IMR-90 (cell line): ENCODE measurements around the gene GCFC2. TPM values are rescaled to one million over a fixed set of nuclear protein-coding genes. Genes with fewer than 3 reads are reported as not detected.

Experiments used
- ATAC-seq: fragments of 200-7000 bp; cut with Tn5 transposase; 2 replicates; pipeline ENCODE4 v1.9.1; 2020; ENCODE audit warnings: low read depth, mild to moderate bottlenecking, moderate library complexity
- BruUV-seq: library from RNA; stranded (reverse); fragments of 400-500 nt; replicated peaks from 2 replicates; lab custom pipeline; 2021; lab: Mats Ljungman, UMichigan
- CTCF ChIA-PET: fragments of 300-600 bp; formaldehyde crosslinking; extraction: SDS; loops from one replicate; lab custom pipeline; 2021; ENCODE audit warnings: antibody characterized with exemption; lab: Yijun Ruan, JAX
- POLR2A ChIA-PET: fragments of 300-600 bp; sonication (Branson Sonifier 250); formaldehyde crosslinking; loops from one replicate; lab custom pipeline; 2022; ENCODE audit warnings: antibody characterized with exemption; ENCODE audit not compliant: unreplicated experiment; lab: Charles Lee
- DNase-seq: peaks from one replicate; pipeline ENCODE4 v3.0.0; 2013
- H2AFZ ChIP-seq: replicated peaks from 2 replicates; pipeline ENCODE3; 2013; ENCODE audit warnings: low read length, mild to moderate bottlenecking; ENCODE audit not compliant: poor library complexity
- H2AK5ac ChIP-seq: 2 replicates; pipeline ENCODE4 v1.6.1; 2013; ENCODE audit warnings: low read depth, low read length, inconsistent platforms
- H2AK9ac ChIP-seq: replicated peaks from 2 replicates; pipeline ENCODE3; 2013; ENCODE audit warnings: mild to moderate bottlenecking, low read depth, low read length, moderate library complexity; ENCODE audit not compliant: poor library complexity
- H2BK120ac ChIP-seq: 2 replicates; pipeline ENCODE4 v1.6.1; 2013; ENCODE audit warnings: low read depth, low read length, inconsistent platforms
- H2BK15ac ChIP-seq: 3 replicates; pipeline ENCODE4 v1.6.1; 2013; ENCODE audit warnings: low read depth, low read length, inconsistent platforms
- H2BK20ac ChIP-seq: 2 replicates; pipeline ENCODE4 v1.6.1; 2013; ENCODE audit warnings: low read depth, mild to moderate bottlenecking, inconsistent platforms, low read length, moderate library complexity
- H2BK5ac ChIP-seq: 2 replicates; pipeline ENCODE4 v1.6.1; 2013; ENCODE audit warnings: mild to moderate bottlenecking, low read depth, low read length, inconsistent platforms; ENCODE audit not compliant: poor library complexity, severe bottlenecking
- H3K14ac ChIP-seq: replicated peaks from 2 replicates; pipeline ENCODE4 v1.6.1; 2013; ENCODE audit warnings: low read depth, low read length, inconsistent platforms
- H3K18ac ChIP-seq: 2 replicates; pipeline ENCODE4 v1.6.1; 2013; ENCODE audit warnings: low read depth, low read length, control low read depth
- H3K23ac ChIP-seq: 2 replicates; pipeline ENCODE4 v1.6.1; 2013; ENCODE audit warnings: low read depth, low read length, inconsistent platforms
- H3K27ac ChIP-seq: 2 replicates; pipeline ENCODE4 v1.5.1; 2013; ENCODE audit warnings: mild to moderate bottlenecking, control low read depth, low read length; ENCODE audit not compliant: insufficient read depth
- H3K27me3 ChIP-seq: 2 replicates; pipeline ENCODE4 v1.6.1; 2013; ENCODE audit warnings: low read length; ENCODE audit not compliant: control insufficient read depth, insufficient read depth
- H3K36me3 ChIP-seq: 2 replicates; pipeline ENCODE4 v1.6.1; 2013; ENCODE audit warnings: low read length, mixed read lengths; ENCODE audit not compliant: control insufficient read depth, insufficient read depth
- H3K4ac ChIP-seq: 2 replicates; pipeline ENCODE4 v1.6.1; 2013; ENCODE audit warnings: low read depth, low read length, inconsistent platforms
- H3K4me1 ChIP-seq: 2 replicates; pipeline ENCODE4 v1.6.1; 2013; ENCODE audit warnings: low read length, mixed read lengths; ENCODE audit not compliant: control insufficient read depth, insufficient read depth
- H3K4me2 ChIP-seq: 2 replicates; pipeline ENCODE4 v1.6.1; 2013; ENCODE audit warnings: low read depth, mild to moderate bottlenecking, control low read depth, low read length, moderate library complexity
- H3K4me3 ChIP-seq: 2 replicates; pipeline ENCODE4 v1.5.1; 2013; ENCODE audit warnings: low read depth, mild to moderate bottlenecking, control low read depth, low read length, moderate library complexity; ENCODE audit not compliant: insufficient read depth
- H3K56ac ChIP-seq: 2 replicates; pipeline ENCODE4 v1.6.1; 2013; ENCODE audit warnings: low read length, inconsistent platforms; ENCODE audit not compliant: insufficient read depth; ENCODE audit errors: extremely low read depth
- H3K79me1 ChIP-seq, 2 experiments: 2 replicates each; pipeline ENCODE4 v1.6.1; 2013; ENCODE audit warnings: low read length in 2 of 2, inconsistent platforms in 1 of 2, low read depth in 1 of 2
- H3K9ac ChIP-seq: 2 replicates; pipeline ENCODE4 v1.6.1; 2013; ENCODE audit warnings: low read depth, low read length, control low read depth
- H3K9me1 ChIP-seq: 2 replicates; pipeline ENCODE4 v1.6.1; 2013; ENCODE audit warnings: low read length, inconsistent platforms; ENCODE audit not compliant: insufficient read depth
- H3K9me3 ChIP-seq: 2 replicates; pipeline ENCODE4 v1.6.1; 2013; ENCODE audit warnings: low read length; ENCODE audit not compliant: control insufficient read depth, insufficient read depth
- H4K20me1 ChIP-seq: 2 replicates; pipeline ENCODE4 v1.6.1; 2013; ENCODE audit warnings: low read length, inconsistent platforms; ENCODE audit not compliant: insufficient read depth
- H4K5ac ChIP-seq: 2 replicates; pipeline ENCODE4 v1.6.1; 2013; ENCODE audit warnings: mild to moderate bottlenecking, low read depth, low read length, control low read depth
- H4K8ac ChIP-seq, 2 experiments: 2 replicates each; pipeline ENCODE4 v1.6.1; 2013; ENCODE audit warnings: low read depth in 2 of 2, low read length in 2 of 2, control low read depth in 1 of 2, inconsistent platforms in 1 of 2
- H4K91ac ChIP-seq: 2 replicates; pipeline ENCODE4 v1.6.1; 2013; ENCODE audit warnings: low read depth, low read length, inconsistent platforms; ENCODE audit not compliant: insufficient read depth
- BHLHE40 ChIP-seq: fragments of 150-350 bp; IDR thresholded peaks from 2 replicates; pipeline ENCODE4 v1.6.1; 2016; ENCODE audit warnings: mild to moderate bottlenecking, low read depth, low read length
- POLR2A ChIP-seq: IDR thresholded peaks from 2 replicates; pipeline ENCODE4 v1.6.1; 2012; ENCODE audit warnings: mild to moderate bottlenecking, low read depth, low read length
- RFX5 ChIP-seq: IDR thresholded peaks from 2 replicates; pipeline ENCODE4 v1.8.0; 2012; ENCODE audit warnings: low read depth, mild to moderate bottlenecking, low read length, moderate library complexity
- USF2 ChIP-seq: fragments of 150-350 bp; IDR thresholded peaks from 2 replicates; pipeline ENCODE4 v1.6.1; 2017; ENCODE audit warnings: mild to moderate bottlenecking, antibody characterized with exemption, low read length, low read depth
- WGBS, 2 experiments: methylation state at CpG; one replicate each; pipeline versions ENCODE4 v1.1.5 to v1.1.7; 2013; ENCODE audit warnings: missing lambda C conversion rate in 2 of 2; ENCODE audit not compliant: insufficient read length in 1 of 2; ENCODE audit errors: extremely low coverage in 2 of 2; 5-methylcytosine and 5-hydroxymethylcytosine counted together
- dilution Hi-C: fragments of 300-500 bp; cut with HindIII; formaldehyde crosslinking; loops from one replicate; pipeline ENCODE4 v1.14.3; 2018; ENCODE audit warnings: low sequenced_read_pairs; ENCODE audit not compliant: unreplicated experiment
- in situ Hi-C: fragments of 300-500 bp; cut with MboI; formaldehyde crosslinking; loops from 3 replicates; pipeline ENCODE4 v1.14.3; 2019; ENCODE audit warnings: low sequenced_read_pairs, inconsistent platforms, mixed read lengths
- intact Hi-C: fragments of 100-400 bp; cut with micrococcal nuclease; formaldehyde crosslinking; loops from 2 replicates; pipeline ENCODE4 v1.10.0; 2022
- polyA plus RNA-seq, 3 experiments: library from polyadenylated mRNA; depleted of rRNA; stranded (reverse); fragments of >200 nt; gene quantifications; 2 replicates each; pipeline ENCODE4 v1.2.3, GENCODE V29; 2012; ENCODE audit warnings: low replicate concordance in 1 of 3
- total RNA-seq: library from RNA; depleted of rRNA; stranded (reverse); fragments of >200 nt; gene quantifications from 2 replicates; pipeline ENCODE4 v1.2.3, GENCODE V29; 2012

The GCFC2 gene
- total and polyA plus RNA-seq, 2 of the 4 experiments (the other 2 are of a cell fraction): 6.4 to 10.0 TPM

DNA sequence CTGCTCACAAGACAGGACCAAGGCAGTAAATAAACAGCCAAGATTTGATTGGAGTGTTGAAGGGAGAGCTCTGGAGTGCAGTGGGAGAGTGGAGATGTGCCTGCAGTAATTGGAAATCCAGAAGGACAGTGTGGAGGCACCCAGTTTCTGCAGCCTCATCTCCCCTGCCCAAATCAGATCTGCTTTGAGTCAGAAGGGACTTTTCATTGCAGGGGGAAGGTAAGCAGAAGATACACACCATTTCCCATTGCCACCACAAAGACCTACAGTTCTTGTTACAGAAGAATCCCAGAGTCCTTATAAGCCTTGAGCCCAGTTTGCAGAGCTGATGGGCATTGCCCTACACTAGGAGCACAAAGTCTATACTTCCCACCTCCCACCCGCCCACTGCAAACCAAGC is 27.2 kb upstream of the GCFC2 start:
- BruUV-seq: no TSS peak
- peak overlapping the region; percentile 32 for H2AFZ ChIP-seq
- no peak overlapping the region for H4K91ac ChIP-seq
- H3K36me3 ChIP-seq: no peaks in the 10 kb centered on the region
- no peaks in the 10 kb centered on the region for H4K20me1 ChIP-seq
- no peaks in the 10 kb centered on the region for H3K9me1 ChIP-seq
- in situ Hi-C loops: no loop called here
- no peak overlapping the region for H4K5ac ChIP-seq
- no peak overlapping the region for H3K23ac ChIP-seq
- intact Hi-C loops: no loop called here
- H2BK15ac ChIP-seq: no peak overlapping the region
- H3K18ac ChIP-seq: no peak overlapping the region
- no peak overlapping the region for H2BK20ac ChIP-seq
- no peak overlapping the region for H3K4ac ChIP-seq
- no peak overlapping the region for H2AK9ac ChIP-seq
- H3K4me3 ChIP-seq: no peak overlapping the region
- POLR2A ChIA-PET: no interaction called here
- H3K79me1 ChIP-seq: no peaks in the 10 kb centered on the region
- H3K14ac ChIP-seq: no peak overlapping the region
- no peak overlapping the region for H2AK5ac ChIP-seq
- no peak overlapping the region for H3K9ac ChIP-seq
- no peak overlapping the region for H4K8ac ChIP-seq
- dilution Hi-C loops: no loop called here
- DNase-seq: no peak
- no peak overlapping the region for H3K4me2 ChIP-seq
- TF ChIP-seq POLR2A: no peak
- TF ChIP-seq USF2: no peak
- TF ChIP-seq RFX5: no peak
- no peak for TF ChIP-seq BHLHE40
- no peaks in the 10 kb centered on the region for H3K27me3 ChIP-seq
- no peak overlapping the region for H3K56ac ChIP-seq
- no peaks in the 10 kb centered on the region for H3K9me3 ChIP-seq
- no peak overlapping the region for H2BK120ac ChIP-seq
- ATAC-seq: no peak
- 60% methylated on average over 1 of the region's 1 CpG; no CpG with 5 or more reads in 1 of the 2 experiments for WGBS, 2 experiments
- CTCF ChIA-PET: no interaction called here
- H3K27ac ChIP-seq: no peak overlapping the region
- H2BK5ac ChIP-seq: no peak overlapping the region
- H3K4me1 ChIP-seq: no peaks in the 10 kb centered on the region
